ENCODE measurements around the gene ADCY1. TPM values are rescaled to one million over a fixed set of nuclear protein-coding genes. Genes with fewer than 3 reads are reported as not detected.
"Not testable (repeated sequence)": the region's sequence is repeated elsewhere in the genome, so short reads cannot be mapped to it uniquely, and the experiment has no call there.

The ADCY1 gene
- total RNA-seq, 4 donors from 2014 or later: under 0.01 to 4.3 (median 4.1) TPM; not detected in 1

GRCh38 chr7:45720989-45721388, 146.8 kb downstream of the ADCY1 start:
- TF ChIP-seq CTCF (IDR thresholded peaks at IDR 0.05) (no peak), POLR2A (IDR thresholded peaks at IDR 0.05) (no peak)
- H3K36me3 ChIP-seq: no peaks in the 10 kb centered on the region

GRCh38 chr7:45721686-45722598, 147.8 kb downstream of the ADCY1 start:
- no peaks in the 10 kb centered on the region for H3K36me3 ChIP-seq
- no peaks in the 10 kb centered on the region for H3K4me1 ChIP-seq
- H3K27me3 ChIP-seq: no peaks in the 10 kb centered on the region
- H3K9me3 ChIP-seq: no peaks in the 10 kb centered on the region
- TF ChIP-seq CTCF (IDR thresholded peaks at IDR 0.05): no peak
- TF ChIP-seq POLR2A (IDR thresholded peaks at IDR 0.05): no peak
- no peak for DNase-seq
- H3K4me3 ChIP-seq: no peak overlapping the region
- intact Hi-C loops (cut with DNase I; ENCODE audit: low total_unique reads): no loop called here
- no peak overlapping the region for H3K27ac ChIP-seq

More at GRCh38 chr7:45720989-45721388, 146.8 kb downstream of the ADCY1 start:
- H3K4me3 ChIP-seq: no peak overlapping the region
- no peaks in the 10 kb centered on the region for H3K27me3 ChIP-seq
- H3K27ac ChIP-seq: no peak overlapping the region
- H3K4me1 ChIP-seq: no peaks in the 10 kb centered on the region
- DNase-seq: no peak
- H3K9me3 ChIP-seq: no peaks in the 10 kb centered on the region
- intact Hi-C loops (cut with DNase I; ENCODE audit: low total_unique reads): no loop called here

GRCh38 chr7:45725231-45725630, 151.1 kb downstream of the ADCY1 start:
- H3K9me3 ChIP-seq; H3K36me3 ChIP-seq; intact Hi-C loops (cut with DNase I; ENCODE audit: low total_unique reads): not testable (repeated sequence)

GRCh38 chr7:45726883-45727282, 152.7 kb downstream of the ADCY1 start:
- Histone ChIP-seq H3K36me3 (no peaks in the 10 kb centered on the region), H3K27ac (no peak overlapping the region), H3K27me3 (no peaks in the 10 kb centered on the region), H3K9me3 (no peaks in the 10 kb centered on the region), H3K4me3 (no peak overlapping the region), H3K4me1 (no peaks in the 10 kb centered on the region)
- no peak for DNase-seq
- TF ChIP-seq CTCF (IDR thresholded peaks at IDR 0.05): no peak
- no peak for TF ChIP-seq POLR2A (IDR thresholded peaks at IDR 0.05)
- intact Hi-C loops (cut with DNase I; ENCODE audit: low total_unique reads): no loop called here

More at GRCh38 chr7:45725231-45725630, 151.1 kb downstream of the ADCY1 start:
- H3K27me3 ChIP-seq, DNase-seq, H3K4me1 ChIP-seq, H3K27ac ChIP-seq, H3K4me3 ChIP-seq: not testable (repeated sequence)

GRCh38 chr7:45731692-45732443, 157.7 kb downstream of the ADCY1 start:
- H3K36me3 ChIP-seq; intact Hi-C loops (cut with DNase I; ENCODE audit: low total_unique reads); H3K9me3 ChIP-seq; H3K27ac ChIP-seq; H3K4me1 ChIP-seq; H3K27me3 ChIP-seq; H3K4me3 ChIP-seq; DNase-seq: not testable (repeated sequence)

- H3K36me3 ChIP-seq; H3K4me3 ChIP-seq; DNase-seq; H3K27me3 ChIP-seq; intact Hi-C loops (cut with DNase I; ENCODE audit: low total_unique reads); H3K27ac ChIP-seq; H3K9me3 ChIP-seq; H3K4me1 ChIP-seq: not testable (repeated sequence)
Observed at GRCh38 chr7:45738920-45739319, 164.8 kb downstream of the ADCY1 start.

- H3K4me1 ChIP-seq; intact Hi-C loops (cut with DNase I; ENCODE audit: low total_unique reads); H3K36me3 ChIP-seq; H3K9me3 ChIP-seq; DNase-seq; H3K4me3 ChIP-seq; H3K27me3 ChIP-seq; H3K27ac ChIP-seq: not testable (repeated sequence)
Observed at GRCh38 chr7:45740573-45740972, 166.4 kb downstream of the ADCY1 start.

Measured in uterus (tissue), 4 donors.